Measurements from ENCODE around the gene FLYWCH2.
A peak's percentile ranks its signal among the peaks of the same experiment; 100 is the strongest.

The FLYWCH2 gene

DNA sequence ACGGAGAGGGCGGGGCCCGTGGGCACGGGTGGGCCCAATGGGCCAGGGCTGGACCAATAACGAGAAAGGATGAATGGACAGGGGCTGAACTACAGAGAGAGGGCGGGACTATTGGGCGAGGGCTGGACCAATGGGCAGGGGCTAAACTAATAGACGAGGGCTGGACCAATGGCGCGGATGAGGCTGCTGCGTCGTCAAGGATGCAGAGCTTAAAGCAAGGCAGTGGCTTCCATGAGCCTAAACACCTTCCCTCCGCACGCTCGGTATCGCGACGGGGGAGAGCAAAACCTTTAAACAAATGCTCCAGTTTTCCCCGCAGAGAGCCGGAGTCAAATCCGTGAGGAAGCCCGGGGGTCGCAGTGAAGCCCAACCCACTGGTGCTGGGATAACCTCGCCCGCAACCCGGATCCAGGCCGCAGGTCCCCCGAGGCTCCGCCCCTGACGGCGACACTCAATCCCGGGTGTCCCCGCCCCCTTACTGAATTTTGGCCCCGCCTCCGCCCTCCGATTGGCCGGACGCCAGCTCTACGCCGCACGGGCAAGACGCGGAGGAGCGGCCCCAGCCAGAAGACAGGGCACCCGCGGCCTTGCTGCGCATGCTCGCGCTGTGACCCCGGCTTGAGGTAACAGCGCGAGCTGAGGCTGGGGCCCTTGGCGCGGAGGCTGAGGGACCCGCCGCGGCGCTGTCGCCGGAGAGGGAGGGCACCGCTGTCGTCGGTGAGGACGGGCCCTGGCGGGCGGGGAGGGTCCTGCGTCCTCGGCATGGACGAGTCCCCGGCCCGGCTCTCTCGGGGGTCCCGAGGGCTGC lies at the start of gene FLYWCH2:
Gene FLYWCH2 (plus strand): TSS at position 566 of the 808 bp plus-strand sequence. CDS start 13,235 bp downstream, outside the sequence.
- peak; percentile 96 to 97 for DNase-seq (ENCODE audit: low read depth in 2 of 2)

GRCh38 chr16:2833776-2834175 lies 49.2 kb upstream of the FLYWCH2 start:
- no peak for DNase-seq (ENCODE audit: low read depth in 2 of 2)

DNA sequence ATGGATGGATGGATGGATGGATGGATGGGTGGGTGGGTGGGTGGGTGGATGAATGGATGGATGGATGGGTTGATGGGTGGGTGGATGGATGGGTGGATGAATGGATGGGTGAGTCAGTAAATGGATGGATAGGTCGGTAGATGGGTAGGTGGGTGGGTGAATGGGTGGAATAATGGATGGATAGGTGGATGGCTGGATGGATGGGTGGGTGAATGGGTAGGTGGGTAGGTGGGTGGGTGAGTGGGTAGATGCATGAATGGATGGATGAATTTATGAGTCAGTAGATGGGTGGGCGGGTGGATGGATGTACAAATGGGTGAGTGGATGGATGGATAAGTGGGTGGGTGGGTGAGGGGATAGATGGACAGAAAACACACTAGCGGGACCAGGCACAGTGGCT lies 48.0 kb upstream of the FLYWCH2 start:
- DNase-seq (ENCODE audit: low read depth in 2 of 2) = no peak

- DNase-seq (ENCODE audit: low read depth in 2 of 2) = peak; percentile 97 to 98
Measured at GRCh38 chr16:2835638-2836493, 47.1 kb upstream of the FLYWCH2 start.

GRCh38 chr16:2836646-2837508 lies 46.1 kb upstream of the FLYWCH2 start:
- no peak for DNase-seq (ENCODE audit: low read depth in 2 of 2)

GRCh38 chr16:2838928-2839327 lies 44.1 kb upstream of the FLYWCH2 start:
- DNase-seq (ENCODE audit: low read depth in 2 of 2) = peak; percentile 33 to 36

GRCh38 chr16:2839650-2840450 lies 43.2 kb upstream of the FLYWCH2 start:
- DNase-seq (ENCODE audit: low read depth in 2 of 2) = no peak

DNA sequence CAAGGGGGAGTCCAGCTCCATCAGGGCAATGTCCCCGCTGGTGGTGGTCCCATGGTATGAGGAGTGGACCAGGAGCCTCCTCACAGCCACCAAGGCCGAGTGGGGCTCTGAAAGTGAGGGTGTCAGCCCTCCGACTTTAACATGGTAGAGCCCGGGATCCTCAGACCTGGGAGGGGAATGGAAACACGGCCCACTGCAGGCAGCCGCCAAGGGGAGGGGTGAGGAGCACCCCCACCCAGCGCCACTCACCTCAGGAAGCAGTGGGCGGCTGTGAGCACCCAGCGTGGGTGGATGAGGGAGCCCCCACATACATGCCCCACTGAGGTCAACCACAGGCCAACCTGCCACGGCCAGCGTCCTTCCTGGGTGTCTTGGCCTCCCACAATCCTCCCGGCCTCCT lies 42.1 kb upstream of the FLYWCH2 start:
- no peak for DNase-seq (ENCODE audit: low read depth in 2 of 2)

- no peak for DNase-seq (ENCODE audit: low read depth in 2 of 2)
Measured at GRCh38 chr16:2841606-2842339, 41.2 kb upstream of the FLYWCH2 start.

GRCh38 chr16:2842340-2843000 lies 40.5 kb upstream of the FLYWCH2 start:
- DNase-seq (ENCODE audit: low read depth in 2 of 2) = no peak

DNA sequence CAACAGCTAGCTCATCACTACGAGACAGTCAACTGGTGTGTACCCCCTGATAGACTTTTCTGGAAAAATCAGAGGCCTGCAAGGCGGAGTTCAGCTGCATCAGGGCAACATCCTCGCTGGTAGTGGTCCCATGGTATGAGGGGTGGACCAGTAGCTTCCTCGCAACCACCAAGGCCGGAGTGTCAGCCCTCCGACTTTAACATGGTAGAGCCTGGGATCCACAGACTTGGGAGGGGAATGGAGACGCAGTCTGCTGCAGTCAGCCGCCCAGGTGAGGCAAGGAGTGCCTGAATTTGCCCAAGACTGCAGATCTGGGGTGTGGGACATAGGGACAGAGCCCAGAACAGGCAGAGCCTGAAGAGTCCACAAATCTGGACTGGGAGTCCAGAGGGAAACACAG lies 39.5 kb upstream of the FLYWCH2 start:
- DNase-seq (ENCODE audit: low read depth in 2 of 2) = no peak

DNA sequence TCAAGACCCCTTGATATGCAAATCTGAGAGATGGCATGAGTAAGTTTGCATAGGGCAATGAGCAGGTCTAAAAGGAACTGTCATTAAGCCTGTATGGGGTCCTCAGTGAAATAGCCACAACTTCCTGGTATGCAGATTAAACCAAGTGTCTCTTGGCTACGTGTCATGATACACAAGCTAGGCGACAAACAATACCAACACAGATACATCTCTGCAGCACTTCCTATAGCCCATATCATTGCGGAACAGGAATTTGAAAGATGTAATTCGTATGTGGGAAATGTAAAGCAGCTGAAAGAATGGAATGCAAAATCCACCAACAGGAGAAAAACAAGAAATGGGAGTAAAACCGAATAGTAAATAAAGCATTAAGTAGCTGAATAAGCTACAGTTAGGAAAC lies 37.9 kb upstream of the FLYWCH2 start:
- DNase-seq (ENCODE audit: low read depth in 2 of 2) = no peak

DNA sequence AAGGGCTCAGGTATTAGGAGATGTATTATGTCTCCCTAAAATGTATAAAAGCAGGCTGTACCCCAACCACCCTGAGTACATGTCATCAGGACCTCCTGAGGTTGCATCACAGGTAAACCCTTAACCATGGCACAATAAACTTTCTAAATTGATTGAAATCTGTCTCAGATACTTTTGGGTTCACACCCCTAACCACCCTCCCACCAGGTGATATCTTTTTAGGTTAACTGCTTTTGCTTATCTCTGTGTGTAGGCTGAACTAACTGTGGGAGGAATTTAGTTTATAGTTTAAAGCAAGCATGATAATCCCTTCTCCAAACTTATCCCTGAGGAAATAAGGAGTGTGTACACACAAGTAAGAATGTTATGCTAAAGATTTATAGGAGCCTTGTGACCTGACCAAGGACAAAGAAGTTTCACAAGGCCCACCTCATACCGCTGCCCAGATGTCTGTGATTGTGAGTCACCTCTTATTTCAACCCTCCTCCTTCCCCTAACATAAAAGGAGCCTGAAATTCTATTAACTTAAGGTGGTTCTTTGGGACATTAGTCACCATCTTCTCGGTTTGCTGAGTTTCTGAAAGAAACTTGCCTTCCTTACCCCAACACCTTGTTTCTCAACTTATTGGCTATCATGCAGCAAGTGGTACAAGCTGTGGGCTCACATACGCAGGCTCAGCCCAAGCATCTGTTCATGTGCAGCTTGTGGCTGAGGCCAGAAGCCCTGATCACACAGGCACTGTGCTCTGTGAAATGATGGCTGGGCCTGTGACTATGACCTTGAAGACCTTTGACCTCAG lies 36.3 kb upstream of the FLYWCH2 start:
- peak in 1 of 2 experiments; percentile 14 for DNase-seq (ENCODE audit: low read depth in 2 of 2)

- no peak for DNase-seq (ENCODE audit: low read depth in 2 of 2)
Measured at GRCh38 chr16:2848933-2849725, 33.9 kb upstream of the FLYWCH2 start.

DNA sequence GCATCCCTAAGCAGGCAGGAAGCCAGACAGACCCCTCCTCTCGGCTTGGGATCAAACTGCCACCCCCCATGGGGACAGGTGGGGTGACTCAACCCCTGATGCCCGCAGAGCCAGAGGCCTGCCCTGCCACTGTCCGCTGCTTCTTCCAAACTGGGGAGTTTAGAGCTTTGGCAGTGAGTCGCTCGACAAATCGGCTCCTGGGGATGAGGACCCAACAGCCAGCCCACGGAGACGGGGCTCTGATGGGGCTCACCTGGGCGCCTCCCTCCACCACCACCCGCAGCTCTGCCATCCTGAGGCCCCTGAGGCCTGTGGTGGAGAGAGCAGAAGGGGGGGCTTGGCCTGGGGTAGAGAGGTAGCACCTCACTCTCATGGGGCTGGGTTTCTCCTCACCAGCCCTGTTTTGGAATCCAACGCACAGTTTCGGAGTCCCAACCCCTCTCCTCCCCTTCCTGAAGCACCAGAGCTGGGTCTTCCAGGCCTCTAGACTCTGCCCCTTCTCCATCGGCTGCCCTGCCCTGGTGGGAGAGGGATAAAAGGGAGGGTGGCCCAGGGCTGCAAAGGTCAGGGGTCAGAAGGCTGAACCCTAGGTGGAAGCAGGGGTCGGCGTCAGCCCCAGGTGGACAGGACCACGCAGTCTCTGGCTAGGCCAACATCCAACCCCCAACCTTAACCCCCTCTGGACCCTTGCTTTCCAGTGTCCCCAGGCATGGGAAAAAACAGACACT lies 30.8 kb upstream of the FLYWCH2 start:
- DNase-seq (ENCODE audit: low read depth in 2 of 2) = no peak

DNA sequence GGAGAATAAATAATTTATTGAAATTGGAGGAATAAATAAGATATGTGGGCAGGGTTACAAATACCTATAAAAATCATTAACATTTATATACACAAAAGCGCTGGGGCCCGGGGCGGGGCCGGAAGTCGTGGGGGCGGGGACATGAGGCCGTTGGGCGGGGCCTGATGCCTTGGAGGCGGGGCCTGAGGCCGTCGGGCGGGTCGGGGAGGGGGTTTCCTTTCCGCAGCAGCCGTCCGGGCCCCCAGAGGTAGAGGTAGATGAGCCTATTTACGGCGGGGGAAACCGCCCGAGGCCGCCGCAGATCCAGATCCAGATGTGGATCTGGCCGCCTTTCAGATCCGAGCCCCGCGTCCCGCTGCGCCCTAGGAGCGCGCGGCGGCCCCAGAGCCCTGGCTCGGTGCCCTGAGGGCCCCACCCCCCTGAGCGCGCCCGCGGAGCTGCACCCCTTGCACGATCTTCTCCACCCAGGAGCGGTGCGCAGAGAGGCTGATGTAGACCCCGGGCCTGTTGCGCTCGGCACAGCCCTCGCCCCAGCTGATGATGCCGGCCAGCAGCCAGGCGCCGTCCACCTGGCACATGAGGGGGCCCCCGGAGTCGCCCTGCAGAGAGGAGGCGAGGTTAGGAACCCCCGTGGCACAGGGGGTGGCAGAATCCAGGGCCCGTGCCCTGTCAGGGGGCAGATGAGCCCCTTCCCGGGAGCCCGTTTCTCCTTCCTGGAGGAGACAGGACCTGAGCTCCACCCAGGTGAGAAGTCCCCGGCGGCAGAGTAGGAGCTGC lies 30.1 kb upstream of the FLYWCH2 start:
- DNase-seq (ENCODE audit: low read depth in 2 of 2) = no peak
